ENCODE measurements around the gene ZFP91. TPM values are rescaled to one million over a fixed set of nuclear protein-coding genes. Genes with fewer than 3 reads are reported as not detected.

The ZFP91 gene
- total and polyA plus RNA-seq, 3 donors from 2014 or later, result 99.0 to 215 (median 126) TPM

DNA sequence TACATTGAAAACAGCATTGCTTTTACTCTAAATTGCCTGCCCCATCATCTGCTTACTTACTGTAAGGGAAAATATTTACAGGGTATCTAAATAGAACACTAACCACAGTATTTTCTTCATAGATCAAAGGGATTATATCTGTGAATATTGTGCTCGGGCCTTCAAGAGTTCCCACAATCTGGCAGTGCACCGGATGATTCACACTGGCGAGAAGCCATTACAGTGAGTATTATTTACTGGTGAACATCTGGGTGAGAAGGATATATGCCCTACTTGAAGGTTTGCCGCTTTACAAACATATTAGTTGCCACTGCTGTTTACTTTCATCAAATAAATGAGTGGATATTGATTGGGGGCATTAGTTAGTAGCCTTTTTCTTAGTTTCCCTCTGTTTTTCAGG lies 37.7 kb downstream of the ZFP91 start:
- no peaks in the 10 kb centered on the region for H3K9me3 ChIP-seq
- no peak for TF ChIP-seq POLR2A (IDR thresholded peaks at IDR 0.05)
- TF ChIP-seq, protein P1, sequence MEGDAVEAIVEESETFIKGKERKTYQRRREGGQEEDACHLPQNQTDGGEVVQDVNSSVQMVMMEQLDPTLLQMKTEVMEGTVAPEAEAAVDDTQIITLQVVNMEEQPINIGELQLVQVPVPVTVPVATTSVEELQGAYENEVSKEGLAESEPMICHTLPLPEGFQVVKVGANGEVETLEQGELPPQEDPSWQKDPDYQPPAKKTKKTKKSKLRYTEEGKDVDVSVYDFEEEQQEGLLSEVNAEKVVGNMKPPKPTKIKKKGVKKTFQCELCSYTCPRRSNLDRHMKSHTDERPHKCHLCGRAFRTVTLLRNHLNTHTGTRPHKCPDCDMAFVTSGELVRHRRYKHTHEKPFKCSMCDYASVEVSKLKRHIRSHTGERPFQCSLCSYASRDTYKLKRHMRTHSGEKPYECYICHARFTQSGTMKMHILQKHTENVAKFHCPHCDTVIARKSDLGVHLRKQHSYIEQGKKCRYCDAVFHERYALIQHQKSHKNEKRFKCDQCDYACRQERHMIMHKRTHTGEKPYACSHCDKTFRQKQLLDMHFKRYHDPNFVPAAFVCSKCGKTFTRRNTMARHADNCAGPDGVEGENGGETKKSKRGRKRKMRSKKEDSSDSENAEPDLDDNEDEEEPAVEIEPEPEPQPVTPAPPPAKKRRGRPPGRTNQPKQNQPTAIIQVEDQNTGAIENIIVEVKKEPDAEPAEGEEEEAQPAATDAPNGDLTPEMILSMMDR (IDR thresholded peaks at IDR 0.05), result no peak
- no peaks in the 10 kb centered on the region for H3K27me3 ChIP-seq
- no peak overlapping the region for H3K27ac ChIP-seq
- 58 to 64% methylated on average over 4 of the region's 4 CpGs for WGBS, 2 donors
- H3K36me3 ChIP-seq (ENCODE audit: low read depth, missing control alignments), result no peaks in the 10 kb centered on the region
- H3K4me1 ChIP-seq, result peaks cover 27% of the 10 kb centered on the region
- intact Hi-C loops (cut with DNase I; ENCODE audit: low total_unique reads), result no loop called here
- no peak for DNase-seq
- no peak overlapping the region for H3K4me3 ChIP-seq

- peaks cover 27% of the 10 kb centered on the region for H3K4me1 ChIP-seq
- peak overlapping the region; percentile 66 to 71 for H3K27ac ChIP-seq
- H3K4me3 ChIP-seq, result no peak overlapping the region
- H3K27me3 ChIP-seq, result no peaks in the 10 kb centered on the region
- H3K9me3 ChIP-seq, result no peaks in the 10 kb centered on the region
- intact Hi-C loops (cut with DNase I; ENCODE audit: low total_unique reads), result no loop called here
- no peak for TF ChIP-seq POLR2A (IDR thresholded peaks at IDR 0.05)
- TF ChIP-seq, protein P1 (IDR thresholded peaks at IDR 0.05), result no peak
- 62 to 71% methylated on average over 4 of the region's 4 CpGs for WGBS, 2 donors
- H3K36me3 ChIP-seq (ENCODE audit: low read depth, missing control alignments), result no peaks in the 10 kb centered on the region
- DNase-seq, result no peak
Measured at GRCh38 chr11:58617976-58618557, 39.2 kb downstream of the ZFP91 start.

DNA sequence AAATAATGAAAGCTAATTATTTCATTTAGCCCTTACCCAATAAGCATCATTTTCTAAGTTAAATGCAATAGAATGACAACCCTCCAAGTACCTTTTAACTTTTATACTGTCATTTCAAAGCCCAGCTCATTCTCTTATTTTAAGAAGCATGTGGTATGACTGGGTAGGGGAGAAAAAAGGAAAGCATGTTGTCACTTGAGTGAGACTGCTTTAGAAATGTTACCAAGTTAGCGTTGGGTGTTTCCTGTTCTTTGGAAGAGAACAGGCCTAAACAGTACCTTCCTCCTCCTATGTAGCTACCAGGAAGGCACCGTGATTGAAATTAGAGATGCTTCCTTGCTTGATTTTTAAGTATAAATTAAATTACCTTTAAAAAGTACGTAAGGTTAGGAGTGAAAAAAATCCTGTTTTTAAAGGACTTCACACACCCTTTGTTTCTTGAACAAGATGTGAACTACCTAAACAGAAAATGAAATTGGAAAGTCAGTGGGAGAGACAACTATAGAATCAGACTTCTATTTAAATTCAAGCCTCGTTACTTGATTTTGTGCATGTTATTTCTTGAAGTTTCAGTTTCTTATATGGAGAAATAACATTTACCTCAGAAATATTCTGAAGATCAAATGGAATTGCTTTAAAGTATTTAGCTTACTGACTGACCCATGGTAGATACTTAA lies 42.9 kb downstream of the ZFP91 start:
- DNase-seq, result no peak
- no peak overlapping the region for H3K4me3 ChIP-seq
- peaks cover 27% of the 10 kb centered on the region for H3K4me1 ChIP-seq
- no peaks in the 10 kb centered on the region for H3K9me3 ChIP-seq
- no peaks in the 10 kb centered on the region for H3K27me3 ChIP-seq
- peak overlapping the region in 1 of 2 donors; percentile 25 for H3K27ac ChIP-seq
- H3K36me3 ChIP-seq (ENCODE audit: low read depth, missing control alignments), result no peaks in the 10 kb centered on the region
- intact Hi-C loops (cut with DNase I; ENCODE audit: low total_unique reads), result no loop called here
- TF ChIP-seq, protein P1 (IDR thresholded peaks at IDR 0.05), result no peak
- no peak for TF ChIP-seq POLR2A (IDR thresholded peaks at IDR 0.05)
- WGBS, 2 donors, result 67 to 84% methylated on average over 4 of the region's 4 CpGs

DNA sequence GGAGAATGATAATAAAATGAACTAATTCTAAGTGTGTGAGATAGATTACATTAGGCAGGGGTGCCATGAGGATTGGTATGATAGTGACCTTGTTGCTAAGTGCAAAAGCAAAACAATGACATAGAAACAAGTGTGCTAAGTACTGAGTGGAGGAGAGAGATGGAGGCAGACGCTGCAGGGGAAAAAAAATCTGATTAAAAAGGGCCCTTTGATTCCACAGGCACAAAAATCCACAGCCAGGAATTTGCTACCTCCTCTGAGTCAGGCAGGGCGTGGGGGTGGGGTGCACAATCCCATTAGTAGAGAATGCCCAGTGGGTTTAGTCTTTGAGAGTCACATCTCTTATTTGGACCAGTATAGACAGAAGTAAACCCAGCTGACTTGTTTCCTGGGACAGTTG lies 43.5 kb downstream of the ZFP91 start, which contains the start of gene CNTF:
Gene CNTF, plus strand, starts transcription at position 322 of the 400 bp plus-strand sequence. CDS start 88 bp downstream, outside the sequence.
- WGBS, 2 donors, result 72 to 76% methylated on average over 2 of the region's 2 CpGs
- Histone ChIP-seq H3K4me1 (peaks cover 27% of the 10 kb centered on the region), H3K36me3 (ENCODE audit: low read depth, missing control alignments) (no peaks in the 10 kb centered on the region), H3K9me3 (no peaks in the 10 kb centered on the region), H3K4me3 (no peak within 1 kb of the TSS), H3K27ac (peak within 1 kb of the TSS in 1 of 2 donors; percentile 25), H3K27me3 (no peaks in the 10 kb centered on the region)
- TF ChIP-seq, protein P1 (IDR thresholded peaks at IDR 0.05), result no peak
- TF ChIP-seq POLR2A (IDR thresholded peaks at IDR 0.05), result no peak
- DNase-seq, result no peak
- intact Hi-C loops (cut with DNase I; ENCODE audit: low total_unique reads), result no loop called here
